GM19239 (cell line): ENCODE measurements around the gene SPPL3.
A peak's percentile ranks its signal among the peaks of the same experiment; 100 is the strongest.
"Not testable (repeated sequence)": the region's sequence is repeated elsewhere in the genome, so short reads cannot be mapped to it uniquely, and the experiment has no call there.

ENCODE experiments used
- DNase-seq: peaks from one replicate; pipeline ENCODE4 v3.0.0; 2011; ENCODE audit warnings: low spot score; ENCODE audit not compliant: insufficient read length
- FAIRE-seq: peaks from 2 replicates; lab custom pipeline; 2011; peaks lifted over from hg19 to GRCh38; lab: Jason Lieb, UNC

The SPPL3 gene

GRCh38 chr12:120904197-120904773 lies at the start of gene SPPL3:
TSS of gene SPPL3 (minus strand) at chr12:120904358. CDS start at chr12:120903867, 491 bp downstream.
- DNase-seq (peak; percentile 93), FAIRE-seq (peak; percentile 35)

DNA sequence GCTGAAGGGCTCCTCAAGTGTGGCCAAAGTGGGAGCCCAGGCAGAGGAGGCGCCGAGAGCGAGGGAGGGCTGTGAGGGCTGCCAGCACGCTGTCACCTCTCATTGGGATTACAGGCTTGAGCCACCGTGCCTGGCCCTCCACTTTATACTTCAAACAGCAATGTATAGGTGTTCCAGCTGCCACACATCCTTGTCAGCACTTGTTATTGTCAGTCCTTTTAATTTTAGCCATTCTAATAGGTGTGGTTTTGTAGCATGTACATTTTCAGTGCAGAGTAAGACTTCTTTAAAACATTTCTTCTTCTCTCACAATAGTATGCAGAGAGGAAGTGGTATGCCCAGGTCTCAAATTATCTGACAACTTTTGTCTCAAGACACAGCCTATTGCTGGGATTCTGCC lies 46.6 kb upstream of the SPPL3 start:
- FAIRE-seq = no peak
- no peak for DNase-seq

DNA sequence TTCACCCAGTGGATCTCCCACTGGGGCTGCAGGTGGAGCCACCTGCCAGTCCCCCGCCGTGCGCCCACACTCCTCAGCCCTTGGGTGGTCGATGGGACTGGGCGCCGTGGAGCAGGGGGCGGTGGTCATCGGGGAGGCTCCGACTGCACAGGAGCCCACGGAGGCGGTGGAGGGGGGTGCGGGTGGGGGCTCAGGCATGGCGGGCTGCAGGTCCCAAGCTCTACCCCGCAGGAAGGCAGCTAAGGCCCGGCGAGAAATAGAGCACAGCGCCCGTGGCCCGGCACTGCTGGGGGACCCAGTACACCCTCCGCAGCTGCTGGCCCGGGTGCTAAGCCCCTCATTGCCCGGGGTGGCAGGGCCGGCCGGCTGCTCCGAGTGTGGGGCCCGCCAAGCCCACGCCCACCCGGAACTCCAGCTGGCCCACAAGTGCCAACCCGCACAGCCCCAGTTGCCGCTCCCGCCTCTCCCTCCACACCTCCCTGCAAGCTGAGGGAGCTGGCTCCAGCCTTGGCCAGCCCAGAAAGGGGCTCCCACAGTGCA lies 46.2 kb upstream of the SPPL3 start:
- FAIRE-seq, DNase-seq: not testable (repeated sequence)

- DNase-seq, FAIRE-seq: not testable (repeated sequence)
These were observed 41.4 kb upstream of the SPPL3 start for GRCh38 chr12:120945516-120945915.

DNA sequence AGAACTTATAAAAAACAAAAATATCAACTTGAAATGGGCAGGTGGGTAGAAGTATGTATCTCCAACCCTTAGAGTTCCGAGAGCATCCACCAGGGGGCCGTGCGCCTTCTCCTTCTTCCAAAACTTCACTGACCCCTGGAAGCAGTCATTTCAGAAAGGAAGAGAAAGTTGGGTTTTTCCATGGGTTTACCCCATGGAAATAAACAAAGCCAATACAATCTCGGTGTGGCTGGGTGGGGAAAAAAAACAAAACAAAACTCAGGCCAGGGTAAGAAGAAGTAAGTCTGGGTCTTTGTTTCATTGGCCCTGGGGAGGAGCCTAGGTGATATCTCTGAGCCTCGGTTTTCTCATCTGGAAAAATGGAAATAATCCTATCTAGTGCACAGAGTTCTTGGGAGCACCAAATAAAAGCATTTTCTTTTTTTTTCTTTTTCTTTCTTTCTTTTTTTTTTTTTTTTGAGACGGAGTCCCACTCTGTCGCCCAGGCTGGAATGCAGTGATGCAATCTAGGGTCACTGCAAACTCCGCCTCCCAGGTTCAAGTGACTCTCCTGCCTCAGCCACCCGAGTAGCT lies 40.6 kb upstream of the SPPL3 start:
- peak; percentile 71 for DNase-seq
- no peak for FAIRE-seq

- DNase-seq = no peak
- no peak for FAIRE-seq
These were observed 39.3 kb upstream of the SPPL3 start for GRCh38 chr12:120943482-120943881.

DNA sequence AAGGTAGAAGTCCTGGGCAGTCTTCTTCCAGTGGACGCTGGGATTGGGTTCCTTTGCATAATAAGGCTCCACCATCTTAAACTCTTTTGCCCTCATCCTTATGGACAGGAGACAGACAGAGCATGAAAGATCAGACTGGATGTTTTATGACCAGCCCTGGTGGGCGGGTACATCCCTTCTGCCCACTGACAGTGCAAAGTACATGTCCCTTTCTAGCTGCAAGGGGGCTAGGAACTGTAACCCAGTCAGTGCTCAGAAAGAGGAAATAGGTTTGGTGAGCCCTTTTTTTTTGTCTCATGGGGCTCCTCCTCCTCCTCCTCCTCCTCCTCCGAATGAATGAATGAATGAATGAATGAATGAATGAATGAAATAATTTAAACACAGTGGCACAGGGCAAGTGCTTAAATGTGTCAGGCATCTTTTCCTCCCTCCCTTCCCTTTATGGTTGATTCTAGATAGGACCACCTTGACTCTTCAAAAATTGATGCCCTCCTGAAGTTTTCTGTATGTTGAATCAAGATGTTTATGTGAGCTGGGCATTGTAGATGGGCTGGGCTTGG lies 37.8 kb upstream of the SPPL3 start:
- DNase-seq (no peak), FAIRE-seq (no peak)

- no peak for FAIRE-seq
- DNase-seq = no peak
These were observed 37.3 kb upstream of the SPPL3 start for GRCh38 chr12:120941412-120941811.

DNA sequence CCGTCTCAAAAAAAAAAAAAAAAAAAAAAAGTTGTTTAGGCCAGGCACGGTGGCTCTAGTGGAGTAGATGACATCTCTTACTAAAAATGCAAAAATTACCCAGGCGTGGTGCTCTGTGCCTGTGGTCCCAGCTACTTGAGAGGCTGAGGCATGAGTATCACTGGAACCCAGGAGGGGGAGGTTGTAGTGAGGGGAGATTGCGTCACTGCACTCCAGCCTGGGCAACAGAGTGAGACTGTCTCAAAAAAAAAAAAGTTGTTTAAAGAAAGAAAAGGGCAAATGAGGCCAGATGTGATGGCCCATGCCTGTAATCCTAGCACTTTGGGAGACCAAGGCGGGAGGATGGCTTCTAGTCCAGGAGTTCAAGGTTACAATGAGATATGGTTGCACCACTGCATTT lies 36.6 kb upstream of the SPPL3 start:
- no peak for FAIRE-seq
- DNase-seq = no peak

DNA sequence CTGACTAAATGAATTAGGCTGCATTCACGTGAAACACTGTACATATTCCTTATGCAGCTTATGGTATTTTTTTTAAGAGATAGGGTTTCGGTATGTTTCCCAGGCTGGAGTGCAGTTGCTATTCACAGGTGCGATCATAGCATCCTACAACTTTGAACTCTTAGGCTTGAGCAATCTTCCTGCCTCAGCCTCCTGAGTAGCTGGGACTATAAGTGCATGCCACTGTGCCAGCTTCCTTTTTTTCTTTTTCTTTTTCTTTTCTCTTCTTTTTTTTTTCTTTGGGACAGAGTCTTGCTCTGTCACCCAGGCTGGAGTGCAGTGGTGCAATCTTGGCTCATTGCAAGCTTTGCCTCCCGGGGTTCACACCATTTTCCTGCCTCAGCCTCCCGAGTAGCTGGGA lies 35.8 kb upstream of the SPPL3 start:
- FAIRE-seq (no peak), DNase-seq (no peak)

- no peak for DNase-seq
- no peak for FAIRE-seq
These were observed 35.4 kb upstream of the SPPL3 start for GRCh38 chr12:120939523-120939922.

- FAIRE-seq (no peak), DNase-seq (no peak)
These were observed 34.3 kb upstream of the SPPL3 start for GRCh38 chr12:120938496-120938895.

DNA sequence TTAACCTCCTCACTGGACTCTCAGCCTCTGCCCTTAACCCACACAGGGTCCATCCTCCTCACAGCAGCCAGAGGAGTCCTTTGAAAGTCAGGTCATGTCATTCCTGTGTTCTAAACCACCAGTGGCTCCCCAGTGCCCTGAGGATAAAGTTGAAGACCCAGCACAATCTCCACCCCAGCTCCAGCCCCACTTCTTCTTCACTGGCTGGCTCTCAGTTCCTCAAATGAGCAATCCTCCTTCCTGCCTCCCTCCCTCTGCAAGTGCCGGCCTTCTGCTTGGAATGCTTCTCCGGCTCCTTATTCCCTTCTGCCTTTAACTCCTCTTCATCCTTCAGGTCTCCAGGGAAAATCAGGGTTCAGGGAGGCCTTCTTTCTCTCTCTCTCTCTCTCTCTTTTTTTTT lies 32.0 kb upstream of the SPPL3 start:
- no peak for DNase-seq
- FAIRE-seq = no peak

DNA sequence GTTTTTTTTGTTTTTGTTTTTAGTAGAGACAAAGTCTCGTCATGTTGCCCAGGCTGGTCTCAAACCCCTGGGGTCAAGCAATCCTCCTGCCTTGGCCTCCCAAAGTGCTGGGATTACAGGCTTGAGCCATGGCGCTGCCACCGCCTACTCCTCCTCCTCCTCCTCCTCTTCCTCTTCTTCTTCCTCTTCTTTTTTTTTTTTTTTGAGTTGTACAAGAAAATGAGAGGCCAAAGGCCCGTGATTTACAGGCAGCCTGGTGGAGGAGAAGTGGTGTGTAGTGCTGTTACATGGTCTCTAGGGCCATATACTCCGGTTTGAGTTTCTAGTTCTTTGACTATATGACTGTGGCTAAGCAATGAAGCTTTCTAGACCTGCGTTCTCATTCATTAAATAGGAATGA lies 29.6 kb upstream of the SPPL3 start:
- DNase-seq = no peak
- no peak for FAIRE-seq

GRCh38 chr12:120932956-120933526 lies 28.9 kb upstream of the SPPL3 start:
- FAIRE-seq (no peak), DNase-seq (no peak)

DNA sequence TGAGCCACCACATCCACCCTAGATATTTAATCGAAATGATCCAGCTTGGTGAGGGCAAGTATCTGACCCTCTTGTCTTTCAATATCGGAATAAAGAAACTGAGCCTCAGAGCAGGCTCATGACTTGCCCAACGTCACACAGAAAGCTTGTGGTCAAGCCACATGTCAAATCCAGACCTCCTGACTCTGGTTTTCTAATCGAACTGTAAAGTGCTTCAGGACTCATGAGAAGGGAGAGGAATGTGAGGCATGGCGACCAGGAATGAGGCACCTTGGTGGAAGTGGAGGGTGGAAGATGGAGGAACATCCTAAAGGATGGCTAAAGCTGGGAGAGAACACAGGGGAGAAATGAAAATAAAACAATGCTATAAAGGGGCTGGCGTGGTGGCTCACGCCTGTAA lies 27.9 kb upstream of the SPPL3 start:
- FAIRE-seq = no peak
- no peak for DNase-seq

- no peak for FAIRE-seq
These were observed 25.9 kb upstream of the SPPL3 start for GRCh38 chr12:120930032-120930431.

GRCh38 chr12:120928864-120929652 lies 24.9 kb upstream of the SPPL3 start:
- FAIRE-seq (no peak), DNase-seq (no peak)

More at GRCh38 chr12:120930032-120930431, 25.9 kb upstream of the SPPL3 start:
- DNase-seq = no peak

- no peak for DNase-seq
These were observed 21.8 kb upstream of the SPPL3 start for GRCh38 chr12:120925740-120926563.

GRCh38 chr12:120922279-120922678 lies 18.1 kb upstream of the SPPL3 start:
- DNase-seq (no peak), FAIRE-seq (no peak)

More at GRCh38 chr12:120925740-120926563, 21.8 kb upstream of the SPPL3 start:
- FAIRE-seq = no peak
